ENCODE results near the gene DCP1B.

The DCP1B gene

GRCh38 chr12:2018391-2018790 lies 14.1 kb upstream of the DCP1B start:
- H3K4me3 ChIP-seq (replicated peaks; ENCODE audit: low read depth, low read length), result no peak overlapping the region
- no peak for DNase-seq (ENCODE audit: low read depth)
- TF ChIP-seq, protein P1, sequence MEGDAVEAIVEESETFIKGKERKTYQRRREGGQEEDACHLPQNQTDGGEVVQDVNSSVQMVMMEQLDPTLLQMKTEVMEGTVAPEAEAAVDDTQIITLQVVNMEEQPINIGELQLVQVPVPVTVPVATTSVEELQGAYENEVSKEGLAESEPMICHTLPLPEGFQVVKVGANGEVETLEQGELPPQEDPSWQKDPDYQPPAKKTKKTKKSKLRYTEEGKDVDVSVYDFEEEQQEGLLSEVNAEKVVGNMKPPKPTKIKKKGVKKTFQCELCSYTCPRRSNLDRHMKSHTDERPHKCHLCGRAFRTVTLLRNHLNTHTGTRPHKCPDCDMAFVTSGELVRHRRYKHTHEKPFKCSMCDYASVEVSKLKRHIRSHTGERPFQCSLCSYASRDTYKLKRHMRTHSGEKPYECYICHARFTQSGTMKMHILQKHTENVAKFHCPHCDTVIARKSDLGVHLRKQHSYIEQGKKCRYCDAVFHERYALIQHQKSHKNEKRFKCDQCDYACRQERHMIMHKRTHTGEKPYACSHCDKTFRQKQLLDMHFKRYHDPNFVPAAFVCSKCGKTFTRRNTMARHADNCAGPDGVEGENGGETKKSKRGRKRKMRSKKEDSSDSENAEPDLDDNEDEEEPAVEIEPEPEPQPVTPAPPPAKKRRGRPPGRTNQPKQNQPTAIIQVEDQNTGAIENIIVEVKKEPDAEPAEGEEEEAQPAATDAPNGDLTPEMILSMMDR (IDR thresholded peaks at IDR 0.05; ENCODE audit: low read length, missing control alignments), result no peak

DNA sequence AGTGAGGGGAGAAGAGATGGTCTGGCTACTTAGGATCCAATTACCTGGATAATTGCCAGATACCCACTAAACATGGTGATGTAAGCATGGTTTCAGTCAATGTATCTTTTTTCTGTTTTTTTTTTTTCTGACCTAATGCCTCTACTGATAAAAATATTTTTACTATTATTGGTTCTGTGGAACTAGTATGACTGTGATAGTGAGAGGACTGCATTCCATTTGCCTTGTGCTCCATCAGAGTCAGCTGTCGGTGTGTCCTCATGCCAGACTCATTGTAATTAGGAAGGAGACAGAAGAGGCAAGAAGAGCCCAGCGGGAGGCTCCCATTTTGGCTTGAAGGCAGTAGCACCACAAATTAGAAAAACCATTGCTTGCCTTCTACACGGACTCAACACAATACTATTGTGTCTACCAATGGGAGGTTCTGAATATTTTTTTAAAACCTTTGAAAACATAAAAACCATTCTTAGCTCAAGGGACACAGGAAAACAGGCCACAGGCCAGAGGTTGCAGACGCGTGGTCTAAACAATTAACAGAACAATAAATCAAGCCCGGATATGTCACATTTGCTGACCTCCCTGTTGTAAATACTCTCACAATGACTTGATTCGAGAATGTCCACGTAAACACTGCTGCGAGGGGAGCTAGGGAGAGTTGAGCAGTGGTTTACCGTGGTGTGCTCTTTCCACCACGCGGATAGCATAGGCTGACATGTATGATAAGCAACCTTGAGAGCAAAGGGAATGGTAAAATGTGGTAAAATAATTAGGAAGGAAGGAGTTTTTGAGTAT lies 13.5 kb upstream of the DCP1B start:
- TF ChIP-seq, protein P1 (IDR thresholded peaks at IDR 0.05; ENCODE audit: low read length, missing control alignments), result no peak
- DNase-seq (ENCODE audit: low read depth), result no peak
- no peak overlapping the region for H3K4me3 ChIP-seq (replicated peaks; ENCODE audit: low read depth, low read length)

DNA sequence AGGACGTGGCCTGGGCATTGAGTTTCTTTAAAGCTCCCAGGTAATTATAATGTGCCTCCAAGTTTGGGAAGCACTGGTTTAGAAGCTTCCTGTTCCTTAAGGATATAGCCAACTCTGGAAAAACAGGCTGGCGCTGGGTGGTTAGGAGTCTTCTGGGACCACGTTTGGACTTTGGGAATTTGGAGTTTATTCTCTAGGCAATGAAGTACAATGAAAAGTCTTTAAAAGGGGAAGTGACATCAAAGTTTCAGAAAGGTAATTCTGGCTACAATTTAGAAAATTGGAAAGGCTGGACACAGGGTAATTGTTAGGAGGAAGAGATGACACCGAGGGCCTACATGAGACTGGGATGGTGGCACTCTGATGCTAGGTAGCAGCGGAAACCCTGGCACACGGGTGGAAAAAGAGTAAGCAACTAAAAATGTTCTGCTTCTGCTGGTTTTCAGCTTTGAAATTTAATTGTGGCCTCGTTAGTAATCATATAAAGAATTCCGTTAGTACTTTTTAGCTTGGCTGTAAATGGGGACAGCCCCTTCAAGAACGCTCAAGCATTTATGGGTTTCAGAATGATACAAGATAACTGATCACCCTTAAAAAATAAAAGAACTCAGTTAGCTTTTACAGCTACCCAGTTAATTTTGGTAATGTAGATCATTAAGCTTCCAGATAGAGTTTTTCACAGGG lies 12.7 kb upstream of the DCP1B start:
- no peak overlapping the region for H3K4me3 ChIP-seq (replicated peaks; ENCODE audit: low read depth, low read length)
- TF ChIP-seq, protein P1 (IDR thresholded peaks at IDR 0.05; ENCODE audit: low read length, missing control alignments), result no peak
- DNase-seq (ENCODE audit: low read depth), result no peak

DNA sequence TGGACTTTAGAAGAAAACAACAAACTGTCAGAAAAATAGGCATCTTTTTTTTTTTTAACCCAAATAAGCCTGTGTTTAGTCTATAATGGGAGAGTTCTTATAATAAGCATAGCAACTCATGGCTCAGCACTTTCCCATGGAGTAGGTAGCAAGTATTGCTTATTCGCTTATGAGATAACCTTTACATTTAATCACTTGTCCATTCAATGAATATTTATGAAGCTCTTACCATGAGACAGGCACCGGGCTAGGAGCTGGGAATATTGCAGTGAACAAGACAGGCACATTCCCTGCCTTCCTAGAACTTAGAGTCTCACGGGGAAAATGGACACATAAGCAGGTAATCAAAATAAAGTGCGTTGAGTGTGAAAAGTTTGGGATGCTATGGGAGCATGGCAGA lies 10.0 kb upstream of the DCP1B start:
- no peak for DNase-seq (ENCODE audit: low read depth)
- H3K4me3 ChIP-seq (replicated peaks; ENCODE audit: low read depth, low read length), result no peak overlapping the region
- TF ChIP-seq, protein P1 (IDR thresholded peaks at IDR 0.05; ENCODE audit: low read length, missing control alignments), result no peak

DNA sequence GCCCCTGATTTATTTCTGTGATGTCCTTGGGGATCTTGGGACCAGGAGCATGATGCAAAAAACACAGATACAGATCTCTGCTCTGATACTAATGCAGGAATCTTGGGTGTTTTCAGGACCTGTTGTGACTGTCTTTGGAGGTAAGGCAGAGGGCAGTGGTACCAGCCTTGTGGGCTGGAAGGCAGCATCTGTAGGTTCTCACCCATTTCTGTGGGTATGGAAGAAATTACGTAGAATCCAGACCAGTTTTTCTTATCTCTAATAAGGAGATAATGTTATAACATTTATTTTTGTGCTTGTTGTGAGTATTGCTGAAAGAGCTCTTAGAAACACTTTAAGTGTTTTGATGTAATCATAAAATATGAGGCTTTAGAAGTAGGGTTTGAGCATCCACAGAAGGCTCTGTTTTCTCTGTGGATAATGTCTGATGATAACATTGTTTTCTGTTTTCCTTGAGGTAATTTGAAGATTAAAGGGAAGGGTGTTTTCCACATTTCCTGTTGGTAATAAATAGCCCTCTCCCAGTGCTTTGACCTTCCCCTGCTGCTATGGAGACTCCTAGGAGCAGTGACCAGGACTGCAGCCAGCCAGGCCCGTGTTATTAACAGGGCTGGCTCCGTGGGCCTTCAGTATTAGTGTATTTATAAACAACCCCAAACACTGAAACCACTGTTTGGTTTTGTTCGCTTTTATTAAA lies 9.4 kb upstream of the DCP1B start:
- no peak overlapping the region for H3K4me3 ChIP-seq (replicated peaks; ENCODE audit: low read depth, low read length)
- DNase-seq (ENCODE audit: low read depth), result peak; percentile 58
- TF ChIP-seq, protein P1 (IDR thresholded peaks at IDR 0.05; ENCODE audit: low read length, missing control alignments), result peak; percentile 4

DNA sequence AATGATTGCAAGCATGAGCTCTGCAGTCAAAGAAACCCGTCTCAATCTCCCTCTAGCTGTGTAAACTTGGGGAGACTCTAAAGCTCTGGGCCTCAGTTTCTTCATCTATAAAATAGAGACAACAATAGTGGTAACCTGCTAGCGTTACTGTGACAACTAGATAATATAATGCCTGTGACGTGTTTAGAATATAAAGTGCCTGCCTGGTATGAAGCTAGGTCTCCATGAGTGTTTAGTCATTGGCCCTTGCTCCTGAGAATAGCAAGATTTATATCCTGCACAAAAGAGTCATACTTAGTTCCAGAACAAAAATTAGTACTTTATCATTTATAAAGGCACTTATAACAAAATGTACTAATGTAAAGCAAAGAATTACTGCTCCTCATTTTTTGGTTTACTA lies 8.8 kb upstream of the DCP1B start:
- no peak overlapping the region for H3K4me3 ChIP-seq (replicated peaks; ENCODE audit: low read depth, low read length)
- TF ChIP-seq, protein P1 (IDR thresholded peaks at IDR 0.05; ENCODE audit: low read length, missing control alignments), result no peak
- no peak for DNase-seq (ENCODE audit: low read depth)

All from fibroblast of pulmonary artery (primary cell).